GM23338 (cell line): ENCODE data around the gene GOLGA2. TPM values are rescaled to one million over a fixed set of nuclear protein-coding genes. Genes with fewer than 3 reads are reported as not detected.

ENCODE experiments used
- ATAC-seq: fragments of 200-7000 bp; cut with Tn5 transposase; 3 replicates; pipeline ENCODE4 v1.9.1; 2020
- DNase-seq: peaks from one replicate; pipeline ENCODE4 v3.0.0-alpha.2; 2015; ENCODE audit warnings: low spot score
- H2AFZ ChIP-seq: fragments of 200-600 bp; sonication (generic); 2 replicates; pipeline ENCODE4 v1.8.0; 2016; ENCODE audit warnings: antibody characterized with exemption, mild to moderate bottlenecking, moderate library complexity
- H3F3A ChIP-seq: fragments of 200-600 bp; sonication (generic); replicated peaks from 2 replicates; pipeline ENCODE4 v1.8.0; 2017; ENCODE audit warnings: antibody characterized with exemption, mixed run types, low read depth
- H3K27ac ChIP-seq: fragments of 200-600 bp; sonication (generic); 2 replicates; pipeline ENCODE4 v1.6.1; 2016; ENCODE audit warnings: low read depth
- H3K27me3 ChIP-seq: fragments of 200-600 bp; sonication (generic); 2 replicates; pipeline ENCODE4 v1.8.0; 2016; ENCODE audit warnings: mild to moderate bottlenecking, mixed run types, moderate library complexity; ENCODE audit not compliant: insufficient read depth
- H3K36me3 ChIP-seq: fragments of 200-600 bp; sonication (generic); 2 replicates; pipeline ENCODE4 v1.8.0; 2016; ENCODE audit warnings: mild to moderate bottlenecking; ENCODE audit not compliant: insufficient read depth
- H3K4me1 ChIP-seq: fragments of 200-600 bp; sonication (generic); 2 replicates; pipeline ENCODE4 v1.8.0; 2016; ENCODE audit warnings: mild to moderate bottlenecking, moderate library complexity; ENCODE audit not compliant: insufficient read depth
- H3K4me2 ChIP-seq: fragments of 200-600 bp; sonication (generic); 2 replicates; pipeline ENCODE4 v1.7.1; 2017; ENCODE audit warnings: mixed run types
- H3K4me3 ChIP-seq: fragments of 200-600 bp; sonication (generic); 2 replicates; pipeline ENCODE4 v1.6.1; 2016; ENCODE audit warnings: mixed run types
- H3K79me2 ChIP-seq: fragments of 200-600 bp; sonication (generic); replicated peaks from 2 replicates; pipeline ENCODE4 v1.8.0; 2017; ENCODE audit warnings: mild to moderate bottlenecking; ENCODE audit not compliant: insufficient read depth
- H3K9me2 ChIP-seq: fragments of 200-600 bp; sonication (generic); 2 replicates; pipeline ENCODE4 v1.8.0; 2017; ENCODE audit not compliant: insufficient read depth
- H4K20me1 ChIP-seq: fragments of 200-600 bp; sonication (generic); replicated peaks from 2 replicates; pipeline ENCODE4 v1.8.0; 2017; ENCODE audit warnings: mild to moderate bottlenecking; ENCODE audit not compliant: insufficient read depth
- H3K27ac Mint-ChIP-seq: 2 replicates; pipeline ENCODE4 v1.8.0; 2020; ENCODE audit warnings: inconsistent platforms, mild to moderate bottlenecking, moderate library complexity, mixed read lengths
- H3K27me3 Mint-ChIP-seq: 3 replicates; pipeline ENCODE4 v1.8.0; 2022; ENCODE audit warnings: low read depth, mild to moderate bottlenecking, moderate library complexity, mixed read lengths, inconsistent platforms; ENCODE audit not compliant: insufficient read depth, poor library complexity
- H3K36me3 Mint-ChIP-seq: 3 replicates; pipeline ENCODE4 v1.8.0; 2021; ENCODE audit warnings: low read depth, mild to moderate bottlenecking, inconsistent platforms, moderate library complexity, mixed read lengths
- H3K4me1 Mint-ChIP-seq: 3 replicates; pipeline ENCODE4 v1.8.0; 2020; ENCODE audit warnings: mild to moderate bottlenecking, inconsistent platforms, mixed read lengths
- H3K4me3 Mint-ChIP-seq: 3 replicates; pipeline ENCODE4 v1.8.0; 2021; ENCODE audit warnings: moderate library complexity, mild to moderate bottlenecking, inconsistent platforms, mixed read lengths
- H3K9me3 Mint-ChIP-seq: 3 replicates; pipeline ENCODE4 v1.8.0; 2020; ENCODE audit warnings: moderate library complexity, mild to moderate bottlenecking, inconsistent platforms, mixed read lengths
- CREB1 ChIP-seq: fragments of 250-450 bp; sonication (Bioruptor Pico); IDR thresholded peaks from 2 replicates; pipeline ENCODE4 v1.5.0; 2020; ENCODE audit warnings: low read depth, mild to moderate bottlenecking, moderate library complexity
- ETS1 ChIP-seq: IDR thresholded peaks from 2 replicates; pipeline ENCODE4 v1.6.1; 2016; ENCODE audit warnings: antibody characterized with exemption
- EZH2 ChIP-seq: fragments of 200-600 bp; sonication (generic); IDR thresholded peaks from one replicate; pipeline ENCODE4 v1.8.0; 2017; ENCODE audit warnings: antibody characterized with exemption, mild to moderate bottlenecking, low read depth; ENCODE audit not compliant: unreplicated experiment
- EZH2phosphoT487 ChIP-seq: fragments of 200-600 bp; sonication (generic); IDR thresholded peaks from one replicate; pipeline ENCODE4 v1.8.1; 2018; ENCODE audit warnings: antibody characterized with exemption; ENCODE audit not compliant: unreplicated experiment
- JUNB ChIP-seq: IDR thresholded peaks from one replicate; pipeline ENCODE4 v1.6.1; 2016; ENCODE audit warnings: antibody characterized with exemption; ENCODE audit not compliant: unreplicated experiment
- NANOG ChIP-seq: IDR thresholded peaks from 2 replicates; pipeline ENCODE4 v1.6.1; 2016; ENCODE audit warnings: antibody characterized with exemption, borderline replicate concordance
- REST ChIP-seq: IDR thresholded peaks from one replicate; pipeline ENCODE4 v1.6.1; 2018; ENCODE audit warnings: antibody characterized with exemption; ENCODE audit not compliant: unreplicated experiment
- STAT1 ChIP-seq: IDR thresholded peaks from one replicate; pipeline ENCODE4 v1.6.1; 2016; ENCODE audit warnings: antibody characterized with exemption; ENCODE audit not compliant: unreplicated experiment
- ZNF114 ChIP-seq: fragments of 250-450 bp; sonication (Bioruptor Pico); IDR thresholded peaks from 2 replicates; pipeline ENCODE4 v1.5.0; 2020; ENCODE audit warnings: mild to moderate bottlenecking, moderate library complexity
- ZNF331 ChIP-seq: fragments of 250-450 bp; sonication (Bioruptor Pico); IDR thresholded peaks from 2 replicates; pipeline ENCODE4 v1.5.0; 2020; ENCODE audit warnings: low read depth, mild to moderate bottlenecking, moderate library complexity
- ZNF462 ChIP-seq: fragments of 250-450 bp; sonication (Bioruptor Pico); IDR thresholded peaks from 2 replicates; pipeline ENCODE4 v1.5.0; 2020; ENCODE audit warnings: mild to moderate bottlenecking, moderate library complexity
- polyA plus RNA-seq: library from polyadenylated mRNA; unstranded; fragments of >200 nt; fragmentation: Nextera tagmentation; extraction: Ambion mirVana; gene quantifications from 2 replicates; pipeline ENCODE4 v1.2.1, GENCODE V29; 2016
- total RNA-seq: library from RNA; depleted of rRNA; stranded (reverse); fragments of >200 nt; shearing (Covaris generic); gene quantifications from 2 replicates; pipeline ENCODE4 v1.2.3, GENCODE V29; 2014

The GOLGA2 gene
- total and polyA plus RNA-seq, 2 experiments from 2014 or later: 32.6 to 48.4 TPM

GRCh38 chr9:128296340-128297220 lies 20.8 kb upstream of the GOLGA2 start (continued):
- TF ChIP-seq ZNF462 (no peak), JUNB (no peak)

- peaks cover 7% of the 10 kb centered on the region for H3K27me3 Mint-ChIP-seq
- Histone ChIP-seq H3K4me2 (no peak overlapping the region), H4K20me1 (no peaks in the 10 kb centered on the region), H3K4me1 (no peaks in the 10 kb centered on the region; the same call in 1 of the 2 replicates), H3K27me3 (no peaks in the 10 kb centered on the region), H3F3A (0 out of 2 replicates have a peak, but pooled peaks cover 2% of the 10 kb centered on the region), H3K9me2 (no peaks in the 10 kb centered on the region), H3K79me2 (no peaks in the 10 kb centered on the region), H3K27ac (no peak overlapping the region), H3K4me3 (no peak overlapping the region), H2AFZ (no peak overlapping the region), H3K36me3 (no peaks in the 10 kb centered on the region)
- peaks cover under 1% of the 10 kb centered on the region; the same call in 2 of the 3 replicates for H3K36me3 Mint-ChIP-seq
- H3K4me1 Mint-ChIP-seq: peaks cover 3% of the 10 kb centered on the region; the same call in 2 of the 3 replicates
- H3K4me3 Mint-ChIP-seq: no peak overlapping the region
- no peak for DNase-seq
- no peaks in the 10 kb centered on the region for H3K9me3 Mint-ChIP-seq
- no peak for ATAC-seq
- H3K27ac Mint-ChIP-seq: no peak overlapping the region
- TF ChIP-seq ZNF114 (CRISPR knock-in tag): no peak
- no peak for TF ChIP-seq ZNF331
- TF ChIP-seq NANOG: no peak
- TF ChIP-seq EZH2: no peak
- no peak for TF ChIP-seq CREB1 (CRISPR knock-in tag)
- TF ChIP-seq REST: no peak
- no peak for TF ChIP-seq EZH2phosphoT487
- no peak for TF ChIP-seq STAT1
- TF ChIP-seq ETS1: no peak
Measured at GRCh38 chr9:128294142-128294541, 18.3 kb upstream of the GOLGA2 start.
